Glomerular visceral epithelial cell (primary cell): ENCODE measurements around the gene NGB.
A peak's percentile ranks its signal among the peaks of the same experiment; 100 is the strongest.

ENCODE experiments used
- DNase-seq: peaks from one replicate; pipeline ENCODE4 v3.0.0-alpha.2; 2016; ENCODE audit errors: extremely low spot score

Gene NGB

GRCh38 chr14:77264466-77265186, 6.4 kb downstream of the NGB start:
- DNase-seq, result no peak

GRCh38 chr14:77260631-77261030, 10.4 kb downstream of the NGB start:
- DNase-seq, result no peak

DNA sequence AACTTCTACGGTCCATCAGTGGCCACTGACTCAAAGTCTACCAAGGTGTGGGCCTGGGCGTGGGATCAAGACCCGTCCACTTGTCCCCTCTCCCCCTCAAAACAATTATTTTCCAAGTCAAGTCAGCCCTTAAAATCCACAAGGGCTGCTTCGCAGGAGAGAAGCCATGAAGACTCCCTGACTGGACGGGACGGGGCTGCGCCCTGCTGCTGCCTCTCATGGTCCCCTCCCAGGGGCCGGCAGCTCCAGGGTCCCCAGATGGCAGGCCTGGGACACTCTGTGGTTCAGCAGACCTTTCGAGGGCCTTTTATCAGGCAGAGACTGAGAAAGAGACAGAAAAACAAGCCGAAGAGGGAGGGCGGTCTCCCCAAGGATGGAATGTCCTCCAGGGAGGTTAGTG, 10.8 kb downstream of the NGB start:
- DNase-seq, result no peak

GRCh38 chr14:77259025-77259715, 11.8 kb downstream of the NGB start:
- DNase-seq, result no peak

DNA sequence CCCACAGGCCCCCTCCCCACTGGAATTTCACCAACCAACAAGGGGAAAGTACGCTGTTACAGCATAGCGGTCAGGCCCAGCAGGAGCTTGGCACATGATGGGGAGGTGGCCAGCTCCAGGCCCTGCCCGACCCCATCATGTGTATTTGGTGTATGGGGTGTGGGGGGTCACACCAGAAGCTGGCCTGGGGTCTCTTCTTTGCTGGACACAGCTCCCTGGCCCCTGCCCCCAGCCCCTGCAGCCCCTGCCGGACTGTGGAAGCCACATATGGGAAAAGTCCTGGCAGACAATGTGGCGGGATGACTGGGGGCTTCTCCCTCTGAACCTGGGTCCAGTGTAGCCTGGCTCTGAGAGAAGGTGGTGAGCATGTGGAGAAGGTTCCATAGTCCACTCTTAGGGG, 12.4 kb downstream of the NGB start:
- DNase-seq, result no peak

DNA sequence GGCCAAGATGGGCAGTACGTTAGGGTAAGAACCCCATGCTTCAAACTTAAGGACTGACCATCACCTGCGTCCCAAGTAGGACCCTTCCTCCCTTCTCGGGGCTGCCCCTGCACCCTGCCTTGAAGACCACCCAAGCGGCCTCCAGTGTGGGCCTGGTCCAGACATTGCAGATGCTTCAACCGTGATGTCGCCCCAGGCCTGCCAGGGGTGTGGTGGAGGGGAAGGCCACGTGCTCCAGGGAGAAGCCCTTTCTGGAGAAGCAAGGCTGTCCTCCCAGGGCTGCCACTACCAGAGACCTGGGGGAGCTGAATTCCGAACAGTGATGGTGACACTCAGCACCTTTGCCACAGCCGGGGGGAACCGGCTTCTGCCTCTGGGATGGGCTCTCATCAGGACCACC, 13.3 kb downstream of the NGB start:
- no peak for DNase-seq

DNA sequence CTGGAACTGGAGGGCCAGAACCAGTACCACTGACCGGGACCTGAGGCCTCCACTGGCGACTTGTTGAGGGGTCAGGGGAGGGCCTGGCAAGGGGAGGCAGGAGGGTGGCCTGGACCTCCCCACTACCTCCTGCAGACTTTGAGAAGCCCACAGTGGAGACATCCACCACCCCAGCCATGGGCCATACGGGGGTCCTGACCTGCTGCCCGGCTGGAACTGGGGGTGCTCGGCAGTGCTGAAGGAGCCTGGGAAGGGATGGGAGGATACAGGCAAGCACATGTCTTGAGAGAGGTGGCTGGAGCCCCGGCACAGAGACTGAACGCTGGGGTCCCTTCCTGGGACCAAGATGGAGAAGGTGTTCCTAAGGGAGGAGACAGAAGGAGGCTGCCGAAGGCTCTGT, 14.3 kb downstream of the NGB start:
- no peak for DNase-seq

DNA sequence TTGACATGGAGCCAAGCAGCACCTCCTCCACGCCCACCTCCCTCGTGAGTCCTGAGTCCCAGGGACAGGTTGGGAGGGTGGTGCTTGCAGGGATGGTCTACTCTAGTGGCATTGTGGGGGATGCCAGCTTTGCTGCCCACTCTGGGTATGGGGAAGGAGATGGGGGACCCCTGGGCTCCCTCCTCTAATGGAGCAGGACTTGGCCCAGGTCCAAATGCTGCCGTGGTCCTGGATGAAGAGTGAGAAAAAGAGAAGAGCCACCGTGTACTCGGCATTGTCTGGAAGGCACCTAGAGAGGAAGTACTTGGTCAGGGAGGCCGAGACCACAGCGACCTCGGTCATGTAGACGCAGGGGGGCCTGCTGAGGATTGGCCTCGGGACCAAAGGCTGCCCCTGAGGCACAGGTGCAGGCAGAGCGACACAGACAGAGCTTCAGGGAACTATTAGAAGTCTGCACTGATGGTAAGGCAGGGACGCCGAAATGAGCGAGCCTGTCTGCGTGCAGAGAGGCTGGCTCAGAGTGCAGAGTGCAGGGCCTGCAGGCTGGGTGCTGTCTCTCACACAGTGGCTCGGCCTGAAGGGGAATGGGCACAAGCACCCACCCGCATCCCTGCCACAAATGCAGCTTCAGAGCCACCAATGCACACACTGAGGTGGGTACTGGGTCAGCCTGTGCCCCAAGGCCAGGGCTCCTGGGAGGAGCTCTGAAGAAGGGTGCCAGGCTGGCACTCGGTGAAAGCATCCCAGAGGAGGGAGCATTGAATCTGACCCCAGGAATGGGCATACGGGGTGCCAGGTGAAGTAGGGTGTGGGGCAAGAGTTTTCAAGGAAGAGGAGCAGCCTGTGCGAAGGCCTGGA, 17.4 kb downstream of the NGB start:
- DNase-seq, result no peak

GRCh38 chr14:77251870-77252269, 19.1 kb downstream of the NGB start:
- no peak for DNase-seq

GRCh38 chr14:77250927-77251326, 20.1 kb downstream of the NGB start:
- no peak for DNase-seq

DNA sequence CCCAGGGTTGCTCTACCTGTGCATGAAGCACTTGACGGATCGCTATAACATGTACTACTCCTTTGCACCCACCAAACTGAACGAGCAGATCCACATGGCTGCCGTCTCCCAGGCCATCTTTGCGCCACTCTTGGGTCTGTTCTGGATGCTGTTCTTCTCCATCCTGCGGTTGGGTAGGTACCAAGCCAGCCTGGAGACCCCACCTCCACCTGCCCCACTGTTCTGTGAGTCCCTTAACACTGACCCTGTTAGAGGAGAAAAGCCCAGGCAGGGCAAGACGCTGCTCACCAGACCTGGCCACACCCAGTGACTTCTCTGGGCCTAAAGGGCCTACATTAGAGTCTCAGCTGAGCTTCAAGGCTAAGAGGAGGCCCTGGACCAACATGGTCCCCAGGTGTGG, 21.7 kb downstream of the NGB start:
- no peak for DNase-seq

- peak; percentile 11 for DNase-seq
These were observed 22.3 kb downstream of the NGB start for GRCh38 chr14:77248666-77249065.

DNA sequence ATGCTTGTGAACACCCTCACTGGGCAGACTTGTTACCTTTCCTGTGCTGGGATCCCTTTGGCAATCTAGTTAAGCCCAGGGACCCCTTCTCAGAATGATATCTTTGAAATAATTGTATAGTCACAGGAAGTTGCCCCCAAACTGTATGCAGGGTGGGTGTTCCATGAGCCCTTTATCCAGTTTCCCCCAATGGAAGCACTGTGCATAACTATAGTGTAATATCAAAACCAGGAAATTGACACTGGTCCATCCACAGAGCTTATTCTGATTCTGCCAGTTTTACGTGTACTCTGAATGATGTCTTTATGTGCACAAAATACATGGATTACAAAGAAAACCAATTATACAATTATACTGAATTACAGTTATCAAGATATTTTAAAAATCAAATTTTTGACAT, 24.2 kb downstream of the NGB start:
- DNase-seq, result no peak

DNA sequence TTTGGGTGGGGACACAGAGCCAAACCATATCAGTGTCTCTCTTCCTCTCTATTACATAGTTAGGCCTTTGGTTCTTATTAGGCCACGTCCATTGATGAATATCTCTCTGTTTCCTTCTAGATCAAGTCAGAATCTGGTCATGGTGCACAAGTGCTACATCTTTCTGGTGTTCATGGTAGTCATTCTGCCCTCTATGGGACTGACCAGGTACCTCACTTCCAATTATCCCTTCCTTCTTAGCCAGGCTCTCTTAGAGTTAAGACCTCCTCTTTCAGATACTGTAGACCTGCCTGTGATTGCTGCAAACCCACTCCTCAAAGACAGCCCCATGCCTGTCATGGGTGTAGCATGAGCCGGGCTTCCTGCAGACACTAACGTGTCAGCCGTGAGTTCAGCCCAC, 25.2 kb downstream of the NGB start:
- no peak for DNase-seq

DNA sequence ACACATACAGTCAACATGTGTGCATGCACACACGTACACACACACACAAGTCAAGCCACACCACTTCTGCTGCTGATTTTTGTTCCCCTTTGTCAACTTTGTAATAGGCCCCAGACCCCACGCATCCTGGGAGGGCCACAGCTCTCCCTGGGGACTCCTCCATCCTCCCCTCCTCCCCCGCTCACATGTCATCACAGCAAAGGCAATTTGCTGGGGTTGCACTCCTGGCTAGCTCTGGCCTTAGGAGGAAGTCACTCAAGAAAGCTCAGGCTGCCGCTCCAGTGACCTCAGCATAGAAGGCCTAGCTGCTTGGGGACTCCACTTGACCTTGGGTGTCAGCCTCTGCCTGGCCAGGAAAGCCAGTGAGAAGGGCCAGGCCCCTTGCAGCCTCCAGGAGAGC, 27.2 kb downstream of the NGB start:
- no peak for DNase-seq

DNA sequence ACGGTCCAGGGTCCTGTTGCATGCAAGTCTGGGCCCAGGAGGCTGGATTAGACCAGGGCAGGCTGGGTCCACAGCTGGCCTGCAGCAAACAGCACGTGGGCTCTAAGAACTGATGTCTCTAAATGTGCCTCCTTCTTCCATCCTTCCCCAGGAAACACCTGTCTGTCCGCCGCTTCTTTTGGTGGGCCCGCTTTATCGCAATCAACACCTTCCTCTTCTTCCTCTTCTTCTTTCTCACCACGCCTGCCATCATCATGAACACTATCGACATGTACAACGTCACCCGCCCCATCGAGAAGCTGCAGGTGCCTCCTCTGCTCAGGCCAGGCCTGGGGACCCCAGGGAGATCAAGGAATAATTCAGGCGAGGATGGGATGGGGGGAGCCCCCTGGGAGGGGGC, 28.3 kb downstream of the NGB start:
- no peak for DNase-seq

DNA sequence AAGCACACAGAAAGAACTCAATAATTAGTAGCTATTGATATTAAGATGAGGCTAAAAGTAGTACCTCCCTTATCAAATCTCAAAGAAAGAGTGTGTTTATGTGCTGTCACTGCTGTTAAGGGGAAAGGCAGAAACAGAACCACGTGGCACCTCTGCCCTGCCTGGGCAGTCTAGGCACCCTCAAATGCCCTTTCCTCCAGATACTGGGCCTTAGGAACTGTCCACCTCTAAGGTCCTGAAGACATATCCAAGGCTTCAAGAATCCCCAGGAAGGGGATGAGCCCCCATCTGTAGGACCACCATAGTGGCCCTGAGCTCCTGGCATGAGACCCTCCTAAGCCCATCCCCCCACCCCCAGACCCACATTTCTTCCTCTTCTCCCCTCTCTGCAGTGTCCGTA, 29.1 kb downstream of the NGB start:
- DNase-seq, result no peak

DNA sequence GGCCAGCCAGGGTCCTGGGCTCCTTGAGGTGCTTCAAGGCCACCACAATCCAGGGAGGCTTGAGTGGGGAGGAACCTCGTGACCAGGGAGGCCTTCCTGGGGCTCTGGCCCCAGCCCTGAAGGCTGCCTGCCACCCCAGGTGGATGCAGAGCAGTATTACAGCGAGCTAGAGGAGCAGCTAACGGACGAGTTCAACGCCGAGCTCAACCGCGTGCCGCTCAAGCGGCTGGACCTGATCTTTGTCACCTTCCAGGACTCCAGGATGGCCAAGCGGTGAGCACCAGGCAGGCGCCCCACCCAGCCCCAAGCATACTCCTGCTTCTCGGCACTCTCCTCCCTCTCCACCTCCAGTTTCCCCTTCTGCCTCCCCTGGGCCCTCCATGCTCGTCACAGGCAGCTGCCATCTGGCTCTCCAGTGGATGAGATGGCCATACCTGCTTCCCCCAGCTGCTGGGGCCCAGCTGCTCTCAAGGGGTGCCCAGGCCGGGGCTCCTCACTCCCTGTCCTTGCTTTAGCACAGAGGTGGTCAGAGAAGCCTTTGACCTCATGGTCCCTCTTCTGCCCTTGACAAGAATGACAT, 30.6 kb downstream of the NGB start:
- DNase-seq, result no peak

- DNase-seq, result no peak
These were observed 31.6 kb downstream of the NGB start for GRCh38 chr14:77239412-77239811.

DNA sequence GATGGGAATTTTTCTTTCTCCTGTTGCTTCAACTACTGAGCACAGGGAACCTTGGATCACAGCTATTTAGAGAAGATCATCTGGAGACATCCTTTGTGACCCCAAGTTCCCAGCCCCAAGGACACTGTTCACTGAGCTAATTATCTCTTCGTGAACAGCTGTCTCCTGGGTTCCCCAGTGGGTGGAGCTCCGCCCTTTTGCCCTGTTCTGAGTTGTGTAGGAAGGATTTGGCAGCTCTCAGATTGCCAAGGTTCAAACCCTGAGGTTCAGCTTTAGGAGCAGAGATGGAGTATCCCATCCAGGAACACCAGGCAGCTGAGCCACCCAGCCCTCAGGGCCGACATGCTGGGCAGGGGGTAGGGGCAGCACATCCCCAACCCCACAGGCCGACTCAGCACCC, 32.0 kb downstream of the NGB start:
- no peak for DNase-seq

- DNase-seq, result no peak
These were observed 32.6 kb downstream of the NGB start for GRCh38 chr14:77238356-77238755.

DNA sequence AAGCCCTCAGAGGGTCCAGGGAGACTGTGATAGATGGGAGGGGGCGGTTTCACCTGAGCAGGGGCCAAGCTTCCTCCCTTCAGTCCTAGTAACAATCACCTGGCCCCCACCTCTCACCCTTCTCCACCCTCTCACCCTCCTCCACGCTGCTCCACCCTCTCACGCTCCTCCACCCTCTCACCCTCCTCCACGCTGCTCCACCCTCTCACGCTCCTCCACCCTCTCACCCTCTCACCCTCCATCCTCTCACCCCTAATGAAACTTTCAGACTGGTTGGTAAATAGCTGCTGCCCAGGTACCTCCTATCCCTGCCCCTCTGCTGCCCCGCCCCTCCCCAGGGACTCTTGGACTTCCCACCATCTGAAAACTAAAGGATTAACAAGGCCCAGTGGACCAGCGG, 34.2 kb downstream of the NGB start:
- no peak for DNase-seq
